ENCODE measurements around the gene PBX1. TPM values are rescaled to one million over a fixed set of nuclear protein-coding genes. Genes with fewer than 3 reads are reported as not detected.

PBX1 gene
- total RNA-seq, result 141 TPM

DNA sequence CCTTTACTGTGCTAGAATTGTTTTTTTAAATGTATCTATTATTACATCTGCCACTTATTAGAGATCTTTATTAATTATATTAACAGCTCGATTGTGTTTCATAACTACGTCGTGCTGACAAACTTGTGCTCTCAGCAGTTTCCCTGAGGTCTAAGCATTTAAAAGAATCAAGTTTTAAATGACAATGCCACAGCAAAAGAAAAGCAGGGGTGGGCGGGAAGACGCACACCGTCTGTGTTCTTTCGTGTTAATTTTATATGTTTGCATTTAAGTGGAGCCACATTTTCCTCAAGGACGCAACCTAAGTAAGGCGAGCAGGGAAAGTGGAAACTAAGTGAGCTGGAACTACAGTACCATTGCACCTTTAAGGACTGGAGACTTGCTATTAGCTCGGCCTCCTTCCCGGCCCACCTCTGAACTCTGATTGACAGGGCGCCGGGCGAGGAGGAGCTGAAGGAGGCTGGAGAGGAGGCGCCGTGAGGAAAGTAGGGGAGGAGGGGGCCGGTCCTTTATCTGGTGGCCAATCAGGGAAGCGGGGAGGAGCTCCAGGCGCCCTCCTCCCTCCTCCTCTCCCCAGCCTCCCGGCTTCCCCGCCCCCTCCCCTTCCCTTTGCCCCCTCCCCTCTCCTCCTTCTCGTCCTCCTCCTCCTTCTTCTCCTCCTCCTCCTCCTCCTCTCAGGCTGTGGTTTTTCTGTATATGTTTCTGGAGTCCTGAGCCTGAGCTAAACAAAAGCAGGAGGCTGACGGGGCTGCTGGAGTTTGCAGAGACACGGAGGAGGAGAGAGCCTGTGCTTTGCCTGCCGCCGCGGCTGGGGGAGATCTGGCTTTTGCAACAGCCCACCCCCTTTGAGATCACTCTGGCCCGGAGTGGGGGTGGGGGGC lies at the start of gene PBX1:
PBX1 (plus strand) TSS at position 724 of the 881 bp plus-strand sequence.

Data from camera-type eye (tissue), 1 donor.